ENCODE results near the gene GAPT.
A peak's percentile ranks its signal among the peaks of the same experiment; 100 is the strongest.

The GAPT gene

DNA sequence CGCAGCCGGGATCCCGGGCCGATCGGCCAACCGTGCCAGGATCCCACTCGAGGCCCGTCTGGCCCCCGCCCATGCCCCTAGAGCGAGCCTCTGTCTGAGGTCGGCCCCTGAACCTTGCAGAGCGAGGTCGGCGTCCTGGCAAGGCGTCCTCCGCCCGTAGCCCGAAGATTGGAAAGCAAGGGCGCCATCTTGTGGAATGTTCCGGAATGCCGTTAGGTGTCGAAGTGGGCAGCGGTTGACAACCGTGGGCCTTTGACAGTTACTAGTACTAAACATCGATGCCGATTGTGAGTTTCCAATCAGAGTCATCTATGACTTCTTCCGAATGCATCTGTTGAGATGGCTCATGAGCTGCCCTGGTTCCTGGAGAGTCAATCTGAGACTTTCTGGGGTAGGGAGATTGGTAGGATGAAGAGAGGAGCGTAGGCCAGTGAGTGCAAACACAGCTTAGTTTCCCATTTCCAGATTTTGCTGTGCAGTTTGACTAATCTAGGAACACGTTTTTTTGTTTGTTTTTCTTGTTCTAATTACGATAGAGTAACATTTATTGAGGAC, 30.4 kb upstream of the GAPT start:
- DNase-seq (ENCODE audit: extremely low read depth in 1 of 2, low read depth in 1 of 2): peak; percentile 79 to 80

DNA sequence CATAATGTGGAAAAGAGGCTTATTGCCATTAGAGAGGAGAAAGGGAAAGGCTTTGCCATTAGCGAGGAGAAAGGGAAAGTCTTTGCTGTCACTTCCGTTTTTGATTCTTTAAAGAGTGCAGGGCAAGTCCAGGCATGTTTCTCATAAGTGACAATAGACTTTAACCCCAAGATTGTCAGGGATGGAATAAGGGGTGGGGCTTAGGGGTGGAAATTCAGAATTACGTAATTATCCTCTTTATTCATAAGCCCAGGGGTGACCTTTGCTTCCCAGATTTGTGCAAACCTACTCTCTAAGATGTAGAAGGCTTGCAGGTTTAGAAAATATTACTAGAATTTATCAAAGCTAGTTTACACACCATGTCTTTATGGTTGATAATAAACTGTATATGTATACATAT, 29.1 kb upstream of the GAPT start:
- DNase-seq (ENCODE audit: extremely low read depth in 1 of 2, low read depth in 1 of 2): no peak

DNA sequence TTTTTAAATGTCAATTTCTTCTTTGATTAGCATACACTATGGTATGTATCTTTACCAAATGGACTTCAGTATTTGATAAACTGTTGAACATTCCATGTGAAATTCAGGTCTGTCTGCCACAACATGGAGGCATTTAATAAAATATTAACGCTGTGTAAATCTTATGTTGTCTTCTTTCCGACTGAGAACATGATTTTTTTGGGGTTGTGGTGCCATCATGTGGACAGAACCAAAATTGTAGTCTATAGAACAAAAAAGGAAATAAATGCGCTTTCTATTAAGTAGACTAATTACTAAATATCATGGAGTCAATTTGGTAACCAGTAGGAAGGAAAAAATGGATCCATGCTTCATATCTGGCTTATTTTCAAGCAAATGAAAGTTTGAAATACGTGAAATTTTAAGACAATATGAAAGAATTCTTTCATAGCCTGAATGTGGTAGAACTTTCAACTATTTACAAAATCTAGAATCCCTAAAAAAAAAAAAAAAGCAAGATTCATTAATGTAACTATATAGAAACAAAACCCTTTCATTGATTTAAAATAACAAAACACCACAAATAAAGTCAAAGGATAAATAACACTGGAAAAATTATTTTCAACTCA, 28.5 kb upstream of the GAPT start:
- DNase-seq (ENCODE audit: extremely low read depth in 1 of 2, low read depth in 1 of 2): no peak

DNA sequence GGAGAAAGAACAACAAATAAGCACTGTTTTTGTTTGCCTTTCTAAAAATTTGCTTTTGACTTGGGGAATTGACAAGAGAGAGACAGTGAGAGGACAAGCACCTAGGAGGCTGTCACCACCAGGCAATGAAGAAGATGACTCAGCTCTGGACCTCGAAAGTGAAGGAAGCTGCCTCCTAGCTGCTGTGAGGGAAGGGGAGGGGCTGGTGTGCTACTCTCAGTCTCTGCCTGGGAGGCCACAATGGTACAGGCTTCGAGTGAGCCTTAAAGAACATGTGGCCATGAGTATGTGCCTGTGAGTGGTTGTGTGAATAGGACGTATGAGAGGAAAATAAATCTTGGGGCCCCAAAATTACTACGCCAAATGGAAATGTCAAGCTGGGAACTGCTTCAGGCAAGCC, 24.3 kb upstream of the GAPT start:
- DNase-seq (ENCODE audit: extremely low read depth in 1 of 2, low read depth in 1 of 2): no peak

DNA sequence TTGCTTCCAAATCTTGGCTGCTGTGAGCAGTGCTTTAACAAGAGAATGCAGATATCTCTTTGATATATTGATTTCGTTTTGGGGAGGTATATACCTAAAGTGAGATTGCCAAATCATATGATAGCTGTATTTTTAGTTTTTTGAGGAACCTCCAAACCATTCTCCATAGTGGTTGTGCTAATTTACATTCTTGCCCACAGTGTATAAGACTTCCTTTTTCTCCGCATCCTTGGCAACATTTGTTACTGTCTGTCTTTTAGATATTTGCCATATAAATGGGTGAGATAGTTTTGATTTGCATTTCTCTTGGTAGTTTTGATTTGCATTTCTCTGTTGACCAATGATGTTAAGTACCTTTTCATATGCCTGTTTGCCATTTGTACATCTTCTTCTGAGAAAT, 21.3 kb upstream of the GAPT start:
- no peak for DNase-seq (ENCODE audit: extremely low read depth in 1 of 2, low read depth in 1 of 2)

DNA sequence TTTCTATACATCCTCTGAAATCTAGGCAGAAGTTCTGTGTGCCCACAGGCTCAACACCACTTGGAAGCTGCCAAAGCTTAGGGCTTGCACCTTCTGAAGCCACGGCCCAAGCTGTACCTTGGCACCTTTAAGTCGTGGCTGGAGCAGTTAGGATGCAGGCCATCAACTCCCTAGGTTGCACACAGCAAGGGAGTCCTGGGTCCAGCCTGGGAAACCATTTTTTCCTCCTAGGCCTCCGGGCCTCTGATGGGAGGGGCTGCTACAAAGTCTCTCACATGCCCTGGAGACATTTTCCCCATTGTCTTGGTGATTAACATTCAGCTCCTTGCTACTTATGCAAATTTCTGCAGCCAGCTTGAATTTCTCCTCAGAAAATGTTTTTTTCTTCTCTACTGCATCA, 15.8 kb upstream of the GAPT start:
- DNase-seq (ENCODE audit: extremely low read depth in 1 of 2, low read depth in 1 of 2): no peak

DNA sequence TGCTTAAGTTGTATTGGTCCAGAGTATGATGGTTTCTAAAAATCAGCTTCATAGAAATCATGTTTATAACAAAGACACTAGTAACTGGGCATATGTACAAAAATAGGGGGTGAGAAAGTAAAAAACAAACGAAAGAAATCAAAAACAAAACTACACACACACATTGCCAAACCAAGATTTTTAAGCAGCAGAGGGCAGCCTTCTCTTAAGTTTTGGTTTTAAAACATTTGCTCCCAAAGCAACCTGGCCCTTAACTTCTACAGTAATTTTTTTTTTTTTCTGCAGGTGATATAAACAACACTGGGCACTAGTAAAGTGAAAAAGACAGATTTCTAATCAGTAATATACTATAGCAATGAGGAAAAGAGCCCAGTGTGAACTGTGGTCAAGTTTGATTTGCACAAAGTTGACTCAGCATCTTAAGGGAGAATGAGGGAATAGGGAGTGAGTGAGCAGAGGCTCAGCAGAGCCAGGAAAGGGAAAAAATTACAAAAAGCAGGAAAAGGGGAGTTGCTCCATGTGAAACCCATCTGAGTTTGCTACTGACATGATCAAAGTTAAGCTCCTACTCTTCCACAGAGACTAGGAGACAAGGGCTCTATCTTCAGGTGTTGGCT, 13.4 kb upstream of the GAPT start:
- no peak for DNase-seq (ENCODE audit: extremely low read depth in 1 of 2, low read depth in 1 of 2)

DNA sequence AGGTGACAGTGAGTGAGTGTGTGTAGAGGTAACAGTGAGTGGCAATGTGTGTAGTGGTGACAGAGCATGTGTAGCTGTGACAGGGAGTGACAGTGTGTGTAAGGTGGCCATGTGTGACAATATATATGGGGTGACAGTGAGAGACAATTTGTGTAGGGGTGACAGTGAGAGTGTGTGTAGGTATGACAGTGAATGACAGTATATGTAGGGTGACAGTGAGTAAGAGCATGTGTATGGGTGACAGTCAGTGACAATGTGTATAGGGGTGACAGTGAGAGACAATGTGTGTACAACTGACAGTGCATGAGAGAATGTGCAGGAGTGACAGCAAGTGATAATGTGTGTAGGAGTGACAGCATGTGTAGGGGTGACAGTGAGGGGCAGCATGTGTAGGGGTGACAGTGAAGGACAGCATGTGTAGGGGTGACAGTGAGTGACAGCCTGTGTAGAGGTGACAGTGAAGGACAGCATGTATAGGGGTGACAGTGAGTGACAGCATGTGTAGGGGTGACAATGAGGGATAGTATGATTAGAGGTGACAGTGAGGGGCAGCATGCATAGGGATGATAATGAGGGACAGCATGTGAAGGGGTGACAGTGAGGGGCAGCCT, 10.1 kb upstream of the GAPT start:
- DNase-seq (ENCODE audit: extremely low read depth in 1 of 2, low read depth in 1 of 2): no peak

DNA sequence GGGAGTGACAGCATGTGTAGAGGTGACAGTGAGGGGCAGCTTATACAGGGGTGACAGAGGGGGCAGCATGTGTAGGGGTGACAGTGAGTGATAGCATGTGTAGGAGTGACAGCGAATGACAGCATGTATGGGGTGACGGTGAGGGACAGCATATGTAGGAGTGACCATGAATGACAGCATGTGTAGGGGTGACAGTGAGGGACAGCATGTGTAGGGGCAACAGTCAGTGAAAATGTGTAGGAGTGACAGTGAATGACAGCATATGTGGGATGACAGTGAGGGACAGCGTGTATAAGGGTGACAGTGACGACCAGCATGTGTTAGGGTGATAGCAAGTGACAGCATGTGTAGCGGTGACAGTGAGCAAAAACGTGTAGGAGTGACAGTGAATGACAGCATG, 9.4 kb upstream of the GAPT start:
- DNase-seq (ENCODE audit: extremely low read depth in 1 of 2, low read depth in 1 of 2): no peak

DNA sequence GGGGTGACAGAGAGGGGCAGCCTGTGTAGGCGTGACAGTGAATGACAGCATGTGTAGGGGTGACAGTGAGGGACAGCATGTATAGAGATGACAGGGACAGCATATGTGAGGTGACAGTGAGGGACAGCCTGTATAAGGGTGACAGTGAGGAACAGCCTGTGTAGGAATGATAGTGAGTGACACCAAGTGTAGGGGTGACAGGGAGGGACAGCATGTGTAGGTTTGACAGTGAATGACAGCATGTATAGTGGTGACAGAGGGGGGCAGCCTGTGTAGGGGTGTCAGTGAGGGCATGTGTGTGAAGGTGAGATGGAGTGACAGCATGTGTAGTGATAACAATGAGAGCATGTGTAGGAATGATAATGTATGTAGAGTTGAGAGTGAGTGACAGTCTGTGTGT, 8.7 kb upstream of the GAPT start:
- no peak for DNase-seq (ENCODE audit: extremely low read depth in 1 of 2, low read depth in 1 of 2)

DNA sequence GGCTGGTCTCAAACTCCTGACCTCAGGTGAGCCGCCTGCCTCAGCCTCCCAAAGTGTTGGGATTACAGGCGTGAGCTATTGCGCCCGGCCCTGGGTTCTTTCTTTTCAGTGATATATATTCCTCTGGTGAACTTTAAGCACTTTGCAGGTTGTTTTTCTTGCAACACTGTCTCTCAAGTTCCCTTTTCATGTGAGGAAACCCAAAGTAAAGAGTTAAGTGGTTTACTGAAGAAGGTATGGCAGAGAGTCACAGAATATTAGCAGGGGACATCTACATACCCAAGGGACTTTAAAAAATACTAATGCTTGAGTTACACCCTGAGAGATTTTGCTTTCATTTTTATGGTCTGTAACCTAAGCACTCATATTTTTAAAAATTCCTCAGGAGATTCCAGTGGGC, 6.7 kb upstream of the GAPT start:
- no peak for DNase-seq (ENCODE audit: extremely low read depth in 1 of 2, low read depth in 1 of 2)

DNA sequence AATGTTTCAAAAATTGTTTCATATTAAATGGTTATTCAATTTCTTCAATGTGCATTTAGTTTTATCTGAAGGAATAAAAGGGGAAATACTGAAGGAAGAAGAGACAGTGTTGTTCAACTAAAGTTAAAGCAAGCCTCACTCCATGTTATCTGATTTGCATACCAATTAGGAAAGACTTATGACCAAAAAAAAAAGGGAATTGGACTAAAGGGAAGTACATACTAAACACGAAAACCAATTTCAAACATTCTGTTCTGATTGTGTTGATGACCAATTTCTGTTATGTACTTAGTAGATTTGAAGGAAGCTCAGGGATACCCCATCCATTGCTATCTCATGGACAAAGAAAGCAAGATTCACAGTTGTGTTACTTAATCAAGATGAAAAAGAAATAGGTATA, 4.9 kb upstream of the GAPT start:
- no peak for DNase-seq (ENCODE audit: extremely low read depth in 1 of 2, low read depth in 1 of 2)

DNA sequence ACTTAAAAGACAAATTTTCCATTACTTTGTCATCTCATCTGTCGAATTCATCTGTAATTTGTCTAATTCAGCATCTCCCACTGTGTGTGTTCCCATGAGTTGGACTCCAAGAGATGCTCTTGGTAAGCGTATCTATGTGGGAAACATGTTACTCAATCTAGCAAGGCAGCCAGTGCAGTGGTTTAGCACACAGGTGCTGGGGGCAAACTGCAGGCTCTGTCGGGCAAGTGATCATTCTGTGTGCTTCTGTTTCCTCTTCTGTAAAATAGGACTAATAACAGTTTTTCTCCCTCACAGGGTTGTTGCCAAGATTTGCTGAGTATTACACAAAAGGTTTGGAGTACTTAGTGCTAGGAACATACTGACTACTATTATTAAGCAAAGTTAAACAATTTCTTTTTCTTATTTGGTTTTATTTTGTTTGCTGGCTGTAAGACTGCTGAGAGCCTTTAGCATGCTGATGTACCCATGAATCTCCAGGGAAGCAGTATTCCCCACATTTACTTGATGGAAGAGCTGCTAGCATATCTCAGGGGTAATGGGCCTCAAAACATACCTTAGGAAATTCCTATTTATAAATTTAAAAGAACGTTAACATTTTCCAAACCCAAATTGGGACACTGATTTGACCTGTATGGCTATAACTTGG, 709 bp upstream of the GAPT start:
- no peak for DNase-seq (ENCODE audit: extremely low read depth in 1 of 2, low read depth in 1 of 2)

DNA sequence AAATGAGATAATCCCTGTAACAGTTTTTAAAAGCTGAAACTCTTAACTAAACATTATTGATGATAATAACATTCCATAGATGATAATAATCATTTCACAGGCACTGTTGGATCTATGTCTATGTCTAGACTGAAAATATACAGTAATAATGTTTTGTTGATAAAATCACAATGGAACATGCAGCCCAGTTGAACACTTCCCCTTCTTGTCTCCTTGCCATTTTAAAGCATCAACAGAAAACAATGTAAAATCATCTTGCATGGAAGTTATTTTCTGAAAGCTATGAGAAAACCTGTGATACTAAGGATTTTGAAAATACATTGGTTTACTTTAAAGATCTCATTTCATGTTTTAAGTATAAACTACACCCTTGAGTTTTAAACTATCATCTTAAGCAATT, 1.9 kb downstream of the GAPT start:
- no peak for DNase-seq (ENCODE audit: extremely low read depth in 1 of 2, low read depth in 1 of 2)

DNA sequence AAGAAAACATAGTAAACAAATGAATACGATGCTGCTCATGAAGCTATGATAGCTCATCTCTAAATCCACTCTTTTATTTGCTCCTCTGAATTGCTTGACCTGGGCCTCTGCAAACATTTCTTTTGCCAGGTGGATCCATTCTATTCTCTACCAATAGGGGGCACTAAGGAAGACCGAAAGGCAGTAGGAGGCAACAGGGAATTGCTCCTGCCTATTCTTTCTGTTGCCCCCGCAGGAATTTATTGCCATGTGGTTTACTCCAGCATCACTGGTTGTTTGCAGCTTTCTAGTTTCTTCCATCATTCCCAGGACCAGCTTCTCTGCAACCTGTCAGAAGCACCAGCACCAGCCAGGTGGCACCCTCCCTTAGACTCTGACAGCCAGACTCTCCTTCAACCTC, 5.3 kb downstream of the GAPT start:
- DNase-seq (ENCODE audit: extremely low read depth in 1 of 2, low read depth in 1 of 2): no peak

DNA sequence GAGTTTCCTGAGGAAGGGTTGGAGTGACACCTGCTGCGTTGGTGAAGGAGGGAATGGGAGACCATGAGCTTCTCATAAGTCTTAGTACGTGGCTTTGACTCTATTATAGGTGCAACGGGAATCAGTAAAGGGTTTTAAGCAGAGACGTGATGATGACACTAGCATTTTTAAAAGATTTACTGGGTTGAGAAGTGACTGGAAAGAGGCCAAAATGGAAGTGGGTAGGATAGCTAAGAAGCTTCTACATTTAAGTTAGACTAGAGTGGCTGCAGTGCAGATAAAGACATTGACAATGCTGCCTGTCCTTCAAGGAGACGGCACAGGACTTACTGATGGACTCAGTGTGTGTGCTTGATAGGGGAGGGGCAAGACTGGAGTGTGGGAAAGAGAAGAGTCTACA, 6.2 kb downstream of the GAPT start:
- DNase-seq (ENCODE audit: extremely low read depth in 1 of 2, low read depth in 1 of 2): no peak

DNA sequence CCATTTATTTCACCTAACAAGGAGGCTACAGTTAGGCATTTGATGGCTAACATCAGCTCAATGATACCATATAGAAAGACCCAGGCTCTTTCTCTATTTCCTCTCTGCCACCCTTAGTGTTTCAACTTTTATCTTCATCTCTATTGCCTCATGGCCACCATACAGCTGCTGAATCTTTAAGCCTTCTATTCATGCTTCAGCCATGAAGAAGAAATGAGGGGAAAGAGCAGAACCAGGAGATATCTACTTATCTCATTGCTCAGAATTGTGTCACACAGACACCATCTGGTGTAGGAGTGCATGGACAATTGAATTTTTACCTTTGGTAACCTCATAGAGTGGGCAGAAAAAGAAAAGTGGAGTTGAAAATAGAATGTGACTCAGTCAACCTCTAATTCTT, 6.7 kb downstream of the GAPT start:
- DNase-seq (ENCODE audit: extremely low read depth in 1 of 2, low read depth in 1 of 2): no peak

DNA sequence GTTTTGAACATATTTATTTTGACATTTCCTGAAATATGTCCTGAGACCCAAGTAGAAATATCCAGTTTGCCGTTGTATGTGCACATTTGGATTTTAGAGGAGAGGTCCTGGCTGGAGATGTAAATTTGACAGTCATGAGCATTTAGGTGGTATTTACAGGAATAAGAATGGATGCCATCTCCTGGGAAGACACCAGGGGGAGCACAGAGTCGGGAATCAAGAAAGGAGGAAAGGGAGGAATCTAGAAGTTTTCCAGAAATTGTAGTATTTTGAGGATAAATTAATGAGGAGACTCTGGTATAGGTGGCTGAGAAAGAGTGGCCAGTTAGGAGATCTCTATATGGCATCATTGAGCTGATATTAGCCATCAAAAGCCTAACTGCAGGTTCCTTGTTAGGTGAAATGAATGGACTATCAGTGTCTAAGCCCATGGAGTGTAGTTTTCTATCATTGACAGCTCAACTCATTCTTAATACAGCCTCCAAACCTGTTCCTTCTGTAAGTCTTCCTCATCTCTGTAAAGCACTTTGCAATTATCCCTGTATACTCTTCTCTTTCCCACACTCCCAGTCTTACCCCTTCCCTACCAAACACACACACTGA, 7.2 kb downstream of the GAPT start:
- no peak for DNase-seq (ENCODE audit: extremely low read depth in 1 of 2, low read depth in 1 of 2)

DNA sequence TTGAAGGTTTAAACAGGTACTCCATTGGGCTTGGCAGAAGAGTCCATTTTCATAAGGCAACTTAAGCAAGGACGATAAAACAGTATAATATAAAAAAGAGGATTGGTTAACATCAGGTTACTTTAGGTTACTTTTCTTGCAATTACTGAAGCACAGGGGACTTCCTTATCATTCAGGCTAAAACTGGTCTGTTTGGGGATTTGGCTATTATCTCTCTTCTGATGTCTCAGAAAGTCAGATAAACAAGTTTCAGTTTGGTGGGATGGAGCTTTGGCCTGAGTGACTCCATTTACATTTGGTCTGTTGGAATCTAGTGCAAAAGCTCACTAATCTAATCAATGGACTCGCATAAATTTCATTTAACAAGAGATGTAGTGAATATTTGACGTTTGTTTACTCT, 8.0 kb downstream of the GAPT start:
- DNase-seq (ENCODE audit: extremely low read depth in 1 of 2, low read depth in 1 of 2): no peak

DNA sequence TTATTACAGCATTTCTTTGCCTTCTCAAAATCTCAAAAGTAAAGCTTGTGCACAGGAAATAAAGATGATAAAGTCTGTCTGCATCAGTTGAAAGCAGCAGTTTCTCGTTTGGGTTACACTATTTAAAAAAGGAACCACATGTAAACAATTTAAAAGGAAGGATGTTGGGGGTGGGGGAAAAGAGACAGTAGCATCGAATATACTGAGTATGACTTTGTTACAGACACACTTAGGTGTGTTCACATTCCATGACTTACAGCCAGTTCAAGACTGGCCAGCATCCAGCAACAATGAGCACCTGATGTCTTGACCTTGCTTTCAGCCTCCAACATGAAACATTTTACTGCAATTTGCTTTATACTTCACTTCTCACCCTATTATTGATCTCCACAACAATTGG, 8.7 kb downstream of the GAPT start:
- no peak for DNase-seq (ENCODE audit: extremely low read depth in 1 of 2, low read depth in 1 of 2)

DNA sequence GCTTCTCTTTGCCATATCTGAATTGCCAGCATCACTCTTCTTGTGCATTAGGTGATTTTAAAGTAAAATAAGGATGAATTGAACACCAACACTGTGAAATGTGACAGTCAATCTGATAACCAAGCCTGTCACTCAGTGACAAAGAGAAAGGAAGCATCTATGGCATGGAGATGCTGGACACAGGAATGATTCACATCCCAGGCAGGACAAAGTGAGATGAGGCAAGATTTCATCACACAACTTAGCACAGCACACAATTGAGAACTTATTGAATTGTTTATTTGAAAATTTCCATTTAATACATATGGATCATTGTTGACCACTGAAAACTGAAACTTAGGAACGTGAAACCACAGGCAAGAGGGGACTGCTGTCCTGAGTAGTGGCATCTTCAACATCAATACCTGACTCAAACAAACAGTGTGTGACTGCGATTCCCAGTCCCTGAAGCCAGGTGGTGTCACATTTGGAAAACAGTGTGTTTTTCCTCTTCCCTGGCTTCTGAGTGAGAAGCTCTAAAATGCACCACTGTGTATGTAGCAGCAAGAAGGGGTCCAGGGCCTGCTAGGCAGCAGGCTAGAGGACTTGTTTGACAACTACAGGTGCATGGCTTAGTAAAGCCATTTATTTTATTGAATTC, 10.7 kb downstream of the GAPT start:
- no peak for DNase-seq (ENCODE audit: extremely low read depth in 1 of 2, low read depth in 1 of 2)

Data from activated CD8-positive, alpha-beta memory T cell treated with anti-CD3 and anti-CD28 coated beads for 1 hour (primary cell).